ENCODE measurements around the gene C22orf31.

GRCh38 chr22:29023172-29023796 lies 38.3 kb downstream of the C22orf31 start:
- TF ChIP-seq CTCF (conservative IDR thresholded peaks at IDR 0.05 in 1 of 2, IDR thresholded peaks at IDR 0.05 in 1 of 2; ENCODE audit: extremely low read depth in 1 of 2, insufficient read depth in 1 of 2, low read depth in 1 of 2, low read length in 2 of 2) (no peak), EZH2 (IDR thresholded peaks at IDR 0.05; ENCODE audit: borderline replicate concordance, low read length) (no peak)

All from mammary epithelial cell (primary cell).